Ascending aorta (tissue), 2 donors: Measurements from ENCODE around the gene TRIM23. TPM values are rescaled to one million over a fixed set of nuclear protein-coding genes. Genes with fewer than 3 reads are reported as not detected.
A peak's percentile ranks its signal among the peaks of the same experiment; 100 is the strongest.
"Not testable (repeated sequence)": the region's sequence is repeated elsewhere in the genome, so short reads cannot be mapped to it uniquely, and the experiment has no call there.

Source experiments
- DNase-seq, 2 donors: peaks; one replicate each; pipeline ENCODE4 v3.0.0-alpha.2; 2019; ENCODE audit warnings: low spot score in 2 of 2
- H3K27ac ChIP-seq, 2 donors: fragments of 200-600 bp; sonication (generic); one replicate each; pipeline ENCODE4 v1.5.1; 2016 to 2017; ENCODE audit warnings: mild to moderate bottlenecking in 1 of 2
- H3K27me3 ChIP-seq: fragments of 200-600 bp; sonication (generic); one replicate; pipeline ENCODE4 v1.5.1; 2017
- H3K36me3 ChIP-seq, 2 donors: fragments of 200-600 bp; sonication (generic); one replicate each; pipeline ENCODE4 v1.5.1; 2016
- H3K4me1 ChIP-seq, 2 donors: fragments of 200-600 bp; sonication (generic); one replicate each; pipeline ENCODE4 v1.5.1; 2016 to 2017; ENCODE audit warnings: mild to moderate bottlenecking in 1 of 2
- H3K4me3 ChIP-seq, 2 donors: fragments of 200-600 bp; sonication (generic); one replicate each; pipeline ENCODE4 v1.5.1; 2016 to 2017; ENCODE audit warnings: mild to moderate bottlenecking in 1 of 2
- H3K9me3 ChIP-seq, 2 donors: fragments of 200-600 bp; sonication (generic); one replicate each; pipeline ENCODE4 v1.5.1; 2016
- intact Hi-C: fragments of 100-400 bp; cut with DNase I; formaldehyde crosslinking; loops from one replicate; pipeline ENCODE4 v1.15.1; 2023
- total RNA-seq: library from RNA; depleted of rRNA; stranded (reverse); fragments of >200 nt; gene quantifications from one replicate; pipeline ENCODE4 v1.1.0, GENCODE V29; 2016
- TF ChIP-seq, protein P1 (sequence below), 3 experiments: fragments of 200-600 bp in 2 of 3; fragments of 450-650 bp in 1 of 3; sonication (generic) in 2 of 3; IDR thresholded peaks; one replicate each; pipeline ENCODE4 v1.5.1; 2016 to 2019; ENCODE audit warnings: antibody characterized with exemption in 3 of 3, mild to moderate bottlenecking in 1 of 3, moderate library complexity in 1 of 3

TRIM23 gene
- total RNA-seq, 1 donor from 2014 or later, result 2.4 TPM

DNA sequence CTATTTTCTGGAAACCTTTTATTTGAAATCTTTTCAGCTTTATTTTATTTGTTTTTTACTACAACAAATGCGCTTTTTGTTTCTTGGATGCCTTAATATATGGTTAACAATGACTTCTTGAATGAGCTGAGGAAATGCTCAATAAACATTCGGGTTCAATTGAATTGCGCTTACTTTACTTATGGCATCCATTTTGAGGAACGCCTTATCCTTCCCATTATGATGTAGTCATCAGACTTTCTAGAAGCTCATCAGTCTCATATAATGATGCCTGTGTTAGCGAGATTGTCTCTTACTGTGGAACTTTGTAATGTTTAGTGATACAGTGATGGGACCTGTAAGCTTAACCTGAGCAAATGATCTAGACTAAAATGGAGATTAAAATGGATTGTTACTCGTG, 1.6 kb upstream of the TRIM23 start:
- Histone ChIP-seq H3K4me3 (peak overlapping the region; percentile 85 to 86), H3K27ac (no peak overlapping the region), H3K27me3 (no peaks in the 10 kb centered on the region), H3K9me3 (no peaks in the 10 kb centered on the region), H3K4me1 (peaks cover 0 to 21% of the 10 kb centered on the region in 2 donors), H3K36me3 (peaks cover 0 to 8% of the 10 kb centered on the region in 2 donors)
- TF ChIP-seq, protein P1, sequence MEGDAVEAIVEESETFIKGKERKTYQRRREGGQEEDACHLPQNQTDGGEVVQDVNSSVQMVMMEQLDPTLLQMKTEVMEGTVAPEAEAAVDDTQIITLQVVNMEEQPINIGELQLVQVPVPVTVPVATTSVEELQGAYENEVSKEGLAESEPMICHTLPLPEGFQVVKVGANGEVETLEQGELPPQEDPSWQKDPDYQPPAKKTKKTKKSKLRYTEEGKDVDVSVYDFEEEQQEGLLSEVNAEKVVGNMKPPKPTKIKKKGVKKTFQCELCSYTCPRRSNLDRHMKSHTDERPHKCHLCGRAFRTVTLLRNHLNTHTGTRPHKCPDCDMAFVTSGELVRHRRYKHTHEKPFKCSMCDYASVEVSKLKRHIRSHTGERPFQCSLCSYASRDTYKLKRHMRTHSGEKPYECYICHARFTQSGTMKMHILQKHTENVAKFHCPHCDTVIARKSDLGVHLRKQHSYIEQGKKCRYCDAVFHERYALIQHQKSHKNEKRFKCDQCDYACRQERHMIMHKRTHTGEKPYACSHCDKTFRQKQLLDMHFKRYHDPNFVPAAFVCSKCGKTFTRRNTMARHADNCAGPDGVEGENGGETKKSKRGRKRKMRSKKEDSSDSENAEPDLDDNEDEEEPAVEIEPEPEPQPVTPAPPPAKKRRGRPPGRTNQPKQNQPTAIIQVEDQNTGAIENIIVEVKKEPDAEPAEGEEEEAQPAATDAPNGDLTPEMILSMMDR (IDR thresholded peaks at IDR 0.05), result no peak
- intact Hi-C loops, result loop anchor here (1.0 to 2.0 kb wide), 4 partner anchors 63 to 519 kb away; partner anchors contain the start of genes CENPK, NLN, PPWD1 and SGTB
- no peak for DNase-seq

DNA sequence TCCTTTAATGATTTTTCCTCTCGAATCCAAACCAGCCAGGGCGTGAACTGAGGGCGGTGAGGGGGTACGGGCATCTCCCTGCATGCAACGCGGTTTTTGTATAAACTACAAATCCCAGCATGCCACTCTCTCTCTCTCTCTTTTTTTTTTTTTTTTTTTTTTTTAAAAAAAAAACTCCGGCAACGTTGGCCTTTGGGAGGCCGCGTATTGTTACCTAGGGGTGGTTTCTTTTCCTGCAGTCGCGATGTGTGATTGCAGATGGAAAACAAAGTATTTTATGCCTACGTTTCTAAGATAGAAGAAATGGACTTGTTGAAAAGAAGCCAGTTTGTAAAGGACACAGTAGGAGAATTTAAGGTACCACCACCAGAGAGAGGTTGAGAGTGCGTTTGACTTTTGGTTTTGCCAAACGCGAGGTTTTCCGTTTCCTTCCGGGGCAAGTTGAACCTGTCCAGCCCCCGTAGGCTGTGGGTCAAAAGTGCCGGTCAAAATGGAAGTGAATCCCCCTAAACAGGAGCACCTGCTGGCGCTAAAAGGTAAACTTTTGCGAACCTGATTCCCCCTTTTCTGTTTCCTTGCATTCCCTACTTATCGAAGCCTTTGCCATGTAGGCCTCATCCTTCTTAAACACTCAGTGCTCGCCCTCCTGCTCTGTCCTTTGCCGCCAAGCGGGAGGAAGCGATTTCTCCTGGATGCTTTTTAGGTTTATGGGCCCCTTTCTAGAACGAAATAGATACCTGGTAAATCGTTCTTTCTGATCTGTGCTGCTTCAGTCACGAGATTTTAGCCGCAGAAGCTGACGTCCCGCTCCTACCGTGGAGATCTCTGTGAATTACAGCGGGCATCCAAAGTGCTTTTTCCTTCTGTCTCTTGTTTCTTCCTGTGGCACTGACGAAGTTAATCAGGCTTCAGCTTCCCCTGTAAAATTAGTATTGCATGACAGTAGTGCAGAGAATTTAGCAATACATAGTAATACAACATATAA, 730 bp upstream of the TRIM23 start, which contains the start of the genes SHLD3 and TRAPPC13:
Gene SHLD3, plus strand, starts transcription at position 457 of the 985 bp plus-strand sequence. CDS start 4,561 bp downstream, outside the sequence.
Gene TRAPPC13, plus strand, starts transcription at position 457 of the 985 bp plus-strand sequence. Its CDS starts 34 bp downstream, at position 491.
- peak within 1 kb of the TSS; percentile 85 to 86 for H3K4me3 ChIP-seq
- TF ChIP-seq, protein P1 (IDR thresholded peaks at IDR 0.05), result peak in 1 of 3 experiments; percentile 6
- H3K4me1 ChIP-seq, result peaks cover 0 to 21% of the 10 kb centered on the region in 2 donors
- intact Hi-C loops, result loop anchor here (1.0 to 2.0 kb wide), 4 partner anchors 62 to 520 kb away; partner anchors contain the start of genes CENPK, NLN, PPWD1 and SGTB
- no peaks in the 10 kb centered on the region for H3K9me3 ChIP-seq
- peaks cover 0 to 6% of the 10 kb centered on the region in 2 donors for H3K36me3 ChIP-seq
- no peaks in the 10 kb centered on the region for H3K27me3 ChIP-seq
- H3K27ac ChIP-seq, result peak within 1 kb of the TSS; percentile 80 to 83
- peak; percentile 47 to 92 for DNase-seq

DNA sequence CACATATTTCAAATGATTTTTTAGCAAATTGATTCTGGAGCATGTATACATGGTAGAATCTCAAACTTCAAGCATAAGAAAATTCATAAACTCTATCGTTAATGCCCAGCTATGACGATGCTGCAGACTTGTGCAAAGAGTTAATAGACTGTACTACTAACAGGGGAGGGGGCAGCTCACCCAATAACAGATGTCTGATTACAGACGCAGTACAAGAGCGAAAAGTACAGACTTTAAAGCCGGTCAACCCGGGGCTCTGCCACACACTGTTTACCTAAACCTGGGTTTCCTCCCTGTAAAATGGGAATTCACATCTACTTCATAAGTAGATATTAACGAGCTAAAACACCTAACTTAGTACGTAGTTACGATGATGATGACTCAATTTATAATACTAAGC, 651 bp downstream of the TRIM23 start:
- no peak for DNase-seq
- Histone ChIP-seq H3K27me3 (no peaks in the 10 kb centered on the region), H3K36me3 (no peaks in the 10 kb centered on the region), H3K9me3 (no peaks in the 10 kb centered on the region), H3K4me1 (peaks cover 0 to 21% of the 10 kb centered on the region in 2 donors), H3K27ac (peak overlapping the region; percentile 80 to 83), H3K4me3 (peak overlapping the region; percentile 85 to 86)
- intact Hi-C loops, result no loop called here
- TF ChIP-seq, protein P1 (IDR thresholded peaks at IDR 0.05), result no peak

DNA sequence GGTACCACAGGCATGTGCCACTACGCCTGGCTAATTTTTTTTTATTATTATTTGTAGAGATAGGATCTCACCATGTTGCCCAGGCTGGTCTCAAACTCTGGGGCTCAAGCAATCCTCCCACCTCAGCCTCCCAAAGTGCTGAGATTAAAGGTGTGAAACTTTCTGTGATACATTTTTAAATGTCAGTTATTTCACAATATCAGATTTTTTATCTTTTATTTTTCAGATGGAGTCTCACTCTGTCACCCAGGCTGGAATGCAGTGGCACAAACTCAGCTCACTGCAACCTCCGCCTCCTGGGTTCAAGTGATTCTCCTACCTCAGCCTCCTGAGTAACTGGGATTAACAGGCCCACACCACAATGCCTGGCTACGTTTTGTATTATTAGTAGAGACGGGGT, 2.2 kb downstream of the TRIM23 start:
- intact Hi-C loops, result not testable (repeated sequence)

DNA sequence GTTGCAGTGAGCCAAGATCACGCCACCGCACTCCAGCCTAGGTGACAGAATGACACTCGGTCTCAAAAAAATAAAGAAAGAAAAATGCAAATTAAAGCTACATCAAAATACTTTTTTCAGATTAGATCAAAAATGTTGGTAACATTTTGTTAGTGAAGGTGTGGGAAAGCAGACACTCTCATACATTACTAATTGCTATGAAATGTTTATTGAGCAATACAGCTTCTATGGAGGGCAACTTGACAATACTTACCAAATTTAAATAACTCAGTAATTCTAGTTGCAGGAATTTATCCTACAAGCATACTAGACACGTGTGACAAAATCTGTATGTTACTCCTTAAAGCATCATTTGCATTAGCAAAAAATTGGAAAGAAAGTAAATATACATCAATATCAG, 4.1 kb downstream of the TRIM23 start:
- H3K27ac ChIP-seq, result no peak overlapping the region
- H3K4me3 ChIP-seq, result no peak overlapping the region
- peaks cover 0 to 13% of the 10 kb centered on the region in 2 donors for H3K4me1 ChIP-seq
- no peaks in the 10 kb centered on the region for H3K9me3 ChIP-seq
- intact Hi-C loops, result no loop called here
- peaks cover 9 to 16% of the 10 kb centered on the region in 2 donors for H3K36me3 ChIP-seq
- no peaks in the 10 kb centered on the region for H3K27me3 ChIP-seq
- no peak for DNase-seq
- TF ChIP-seq, protein P1 (IDR thresholded peaks at IDR 0.05), result no peak

More for the DNA sequence above, 2.2 kb downstream of the TRIM23 start:
- not testable (repeated sequence) for DNase-seq, H3K27ac ChIP-seq, H3K9me3 ChIP-seq, H3K4me3 ChIP-seq, H3K36me3 ChIP-seq, H3K27me3 ChIP-seq
- peaks cover 0 to 21% of the 10 kb centered on the region in 2 donors for H3K4me1 ChIP-seq
